K562 (cell line): ENCODE results near the gene MTMR3. TPM values are rescaled to one million over a fixed set of nuclear protein-coding genes. Genes with fewer than 3 reads are reported as not detected.

ENCODE experiments used
- ATAC-seq: fragments of 200-7000 bp; cut with Tn5 transposase; 3 replicates; pipeline ENCODE4 v1.9.1; 2020; ENCODE audit warnings: moderate library complexity
- BruUV-seq: library from RNA; stranded (reverse); fragments of 400-500 nt; replicated peaks from 2 replicates; lab custom pipeline; 2021; lab: Mats Ljungman, UMichigan
- CTCF ChIA-PET: fragments of 300-600 bp; formaldehyde crosslinking; extraction: SDS; loops from one replicate; lab custom pipeline; 2021; ENCODE audit warnings: low intra/inter-chr PET ratio; lab: Yijun Ruan, JAX
- POLR2A ChIA-PET: fragments of 300-600, 350-650 bp; sonication (Branson Sonifier 250); formaldehyde crosslinking; extraction: SDS; loops from one replicate; lab custom pipeline; 2021; ENCODE audit warnings: antibody characterized with exemption, inconsistent platforms; lab: Yijun Ruan, JAX
- DNase-seq, 4 experiments: peaks; one replicate each; pipeline versions ENCODE4 v3.0.0 to v3.0.0-alpha.2; 2011 to 2018; ENCODE audit warnings: low spot score in 3 of 4, mixed read lengths in 3 of 4; ENCODE audit errors: extremely low read depth in 1 of 4
- FAIRE-seq: peaks from 2 replicates; lab custom pipeline; 2011; peaks lifted over from hg19 to GRCh38; lab: Jason Lieb, UNC
- H2AFZ ChIP-seq: 2 replicates; pipeline ENCODE4 v1.6.0; 2011; ENCODE audit warnings: low read depth, low read length, control low read depth, inconsistent platforms
- H3K27ac ChIP-seq: fragments of 200-600 bp; 3 replicates; pipeline ENCODE4 v1.8.0; 2011; ENCODE audit warnings: low read depth, mild to moderate bottlenecking, control low read depth, inconsistent platforms, low read length, moderate library complexity, mixed read lengths; ENCODE audit errors: extremely low read depth
- H3K27me3 ChIP-seq, 2 experiments: fragments of 300-600 bp in 1 of 2; 2 replicates in 1 of 2; 3 replicates in 1 of 2; pipeline versions ENCODE4 v1.6.0 to v1.8.0; 2011; ENCODE audit warnings: inconsistent platforms in 2 of 2, low read length in 2 of 2, mild to moderate bottlenecking in 1 of 2, mixed read lengths in 1 of 2, moderate library complexity in 1 of 2; ENCODE audit not compliant: control insufficient read depth in 2 of 2, insufficient read depth in 2 of 2
- H3K36me3 ChIP-seq: fragments of 300-600 bp; 3 replicates; pipeline ENCODE4 v1.8.0; 2011; ENCODE audit warnings: mild to moderate bottlenecking, low read length, inconsistent platforms; ENCODE audit not compliant: control insufficient read depth, insufficient read depth
- H3K4me1 ChIP-seq, 2 experiments: fragments of 200-600 bp in 1 of 2; replicated peaks in 1 of 2; 2 replicates in 1 of 2; 3 replicates in 1 of 2; pipeline versions ENCODE4 v1.5.1 to v1.8.0; 2011; ENCODE audit warnings: inconsistent platforms in 2 of 2, low read length in 2 of 2, mild to moderate bottlenecking in 1 of 2, mixed read lengths in 1 of 2, moderate library complexity in 1 of 2; ENCODE audit not compliant: control insufficient read depth in 2 of 2, insufficient read depth in 2 of 2
- H3K4me2 ChIP-seq: 2 replicates; pipeline ENCODE4 v1.6.1; 2011; ENCODE audit warnings: low read length, control low read depth, inconsistent platforms, mixed read lengths; ENCODE audit not compliant: insufficient read depth
- H3K4me3 ChIP-seq: fragments of 200-600 bp; sonication (generic), shearing (Covaris generic); 2 replicates; pipeline ENCODE4 v1.5.1; 2016; ENCODE audit warnings: control low read depth, inconsistent platforms
- H3K79me2 ChIP-seq: fragments of 200-600 bp; 3 replicates; pipeline ENCODE4 v1.8.0; 2011; ENCODE audit warnings: low read length, inconsistent platforms; ENCODE audit not compliant: control insufficient read depth, insufficient read depth
- H3K9ac ChIP-seq, 2 experiments: 2 replicates each; pipeline versions ENCODE4 v1.6.0 to v1.6.1; 2011; ENCODE audit warnings: low read depth in 2 of 2, low read length in 2 of 2, control low read depth in 1 of 2, inconsistent platforms in 1 of 2, mild to moderate bottlenecking in 1 of 2, mixed read lengths in 1 of 2; ENCODE audit not compliant: insufficient read depth in 1 of 2
- H3K9me1 ChIP-seq: one replicate; pipeline ENCODE4 v1.6.0; 2011; ENCODE audit warnings: inconsistent platforms, mild to moderate bottlenecking, low read length, moderate library complexity; ENCODE audit not compliant: control insufficient read depth, insufficient read depth
- H3K9me3 ChIP-seq: replicated peaks from 2 replicates; pipeline ENCODE4 v1.5.1; 2011; ENCODE audit warnings: low read depth, low read length, inconsistent platforms; ENCODE audit not compliant: control insufficient read depth, insufficient read depth
- H4K20me1 ChIP-seq: replicated peaks from 2 replicates; pipeline ENCODE4 v1.6.1; 2011; ENCODE audit warnings: low read length, inconsistent platforms, mixed read lengths; ENCODE audit not compliant: control insufficient read depth, insufficient read depth
- KHSRP ChIP-seq: fragments of 450-650 bp; IDR thresholded peaks from 2 replicates; pipeline ENCODE4 v1.6.1; 2017
- TARDBP ChIP-seq: fragments of 450-650 bp; IDR thresholded peaks from 2 replicates; pipeline ENCODE4 v1.6.1; 2016
- ZNF263 ChIP-seq: sonication (generic); formaldehyde crosslinking; IDR thresholded peaks from 2 replicates; pipeline ENCODE4 v1.8.0; 2022; ENCODE audit warnings: mild to moderate bottlenecking, missing genetic modification reagents, borderline replicate concordance
- ZNF347 ChIP-seq: fragments of 450-650 bp; formaldehyde crosslinking; IDR thresholded peaks from 2 replicates; pipeline ENCODE4 v1.4.0; 2020; ENCODE audit warnings: low read depth, mild to moderate bottlenecking, moderate library complexity
- ZNF41 ChIP-seq: fragments of 250-450 bp; sonication (Bioruptor Pico); conservative IDR thresholded peaks from 2 replicates; pipeline ENCODE4 v1.4.0; 2020; ENCODE audit warnings: mild to moderate bottlenecking
- WGBS: fragments of 100-300 bp; shearing (Covaris generic); methylation state at CpG from one replicate; pipeline ENCODE4 v1.1.6; 2016; ENCODE audit warnings: low coverage, mixed read lengths; ENCODE audit not compliant: insufficient coverage; ENCODE audit errors: missing lambda C conversion rate; 5-methylcytosine and 5-hydroxymethylcytosine counted together
- in situ Hi-C: fragments of 300-500 bp; cut with MboI; formaldehyde crosslinking; loops from 4 replicates; pipeline ENCODE4 v1.15.0; 2018; ENCODE audit warnings: inconsistent platforms, mixed read lengths
- intact Hi-C: fragments of 100-400 bp; cut with micrococcal nuclease; formaldehyde crosslinking; loops from 2 replicates; pipeline ENCODE4 v1.14.2; 2022
- polyA plus RNA-seq, 8 experiments: library from polyadenylated mRNA; depleted of rRNA in 4 of 8; stranded (reverse) in 5 of 8; unstranded in 3 of 8; fragments of >200 nt; fragmentation: Nextera tagmentation in 2 of 8; fragmentation: Illumina TruSeq in 1 of 8; extraction: Ambion mirVana in 2 of 8; extraction: Trizol in 1 of 8; gene quantifications; 2 replicates each; pipeline versions ENCODE4 v1.2.1 to v1.2.3, GENCODE V29; 2011 to 2014; ENCODE audit warnings: inconsistent platforms in 1 of 8, missing spikeins in 1 of 8
- total RNA-seq, 7 experiments: library from RNA; depleted of rRNA in 6 of 7; stranded (reverse); fragments of >200 nt in 6 of 7; fragmentation: Illumina TruSeq in 2 of 7; extraction: Trizol in 2 of 7; gene quantifications; 2 replicates each; pipeline versions ENCODE4 v1.2.1 to v1.2.3, GENCODE V29; 2011 to 2021; ENCODE audit warnings: low replicate concordance in 1 of 7
- TF ChIP-seq, protein P1 (sequence below): sonication (generic); formaldehyde crosslinking; IDR thresholded peaks from 2 replicates; pipeline ENCODE4 v1.8.0; 2022; ENCODE audit warnings: mild to moderate bottlenecking, missing genetic modification reagents
- TF ChIP-seq, protein P2 (sequence below): fragments of 450-650 bp; IDR thresholded peaks from 2 replicates; pipeline ENCODE4 v1.6.1; 2016; ENCODE audit warnings: borderline replicate concordance
- TF ChIP-seq, protein P3 (sequence below): sonication (generic); formaldehyde crosslinking; IDR thresholded peaks from 2 replicates; pipeline ENCODE4 v1.8.0; 2023; ENCODE audit warnings: missing genetic modification reagents, mild to moderate bottlenecking, borderline replicate concordance

MTMR3 gene
- total and polyA plus RNA-seq, 9 of the 15 experiments (the other 6 are each of a cell fraction or from before 2014, with no cell fraction given): 1.6 to 13.7 (median 7.9) TPM

DNA sequence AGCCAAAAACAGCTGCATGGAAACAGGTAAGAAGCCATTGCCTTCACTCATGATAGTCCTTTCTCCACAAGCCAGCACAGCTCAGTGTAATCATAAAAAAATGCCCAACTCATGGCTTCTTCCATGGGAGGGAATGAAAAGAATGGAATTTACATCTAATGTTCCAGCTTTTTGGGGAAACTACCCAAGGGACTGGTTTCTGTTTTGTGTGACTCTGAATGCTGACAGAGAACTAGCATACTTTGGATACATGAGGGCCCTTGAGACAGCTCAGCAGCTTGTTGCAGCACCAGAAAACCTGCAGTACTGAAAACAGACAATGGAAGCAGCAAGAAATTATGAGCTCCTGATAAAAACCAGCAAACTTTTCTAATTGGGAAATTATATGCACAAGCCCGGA is 173.0 kb downstream of the MTMR3 start:
- FAIRE-seq (no peak), DNase-seq (no peak), ATAC-seq (no peak)
- no peak overlapping the region for H3K9ac ChIP-seq
- no peaks in the 10 kb centered on the region for H4K20me1 ChIP-seq
- no peaks in the 10 kb centered on the region for H3K9me3 ChIP-seq
- 0% methylated on average over 1 of the region's 1 CpG for WGBS
- ChIA-PET POLR2A (interaction anchor here (0.6 to 0.7 kb wide), 2 partner anchors 23 to 367 kb away, joined by 3 read pairs; no protein-coding TSS in a partner anchor), CTCF (no interaction called here)
- no peaks in the 10 kb centered on the region for H3K9me1 ChIP-seq
- no peak overlapping the region for H3K4me3 ChIP-seq
- H3K27ac ChIP-seq: no peak overlapping the region
- no peaks in the 10 kb centered on the region for H3K36me3 ChIP-seq
- no peaks in the 10 kb centered on the region for H3K4me1 ChIP-seq
- in situ Hi-C loops (no loop called here), intact Hi-C loops (no loop called here)
- no peak overlapping the region for H3K4me2 ChIP-seq
- TF ChIP-seq TARDBP: no peak
- TF ChIP-seq, protein P1, sequence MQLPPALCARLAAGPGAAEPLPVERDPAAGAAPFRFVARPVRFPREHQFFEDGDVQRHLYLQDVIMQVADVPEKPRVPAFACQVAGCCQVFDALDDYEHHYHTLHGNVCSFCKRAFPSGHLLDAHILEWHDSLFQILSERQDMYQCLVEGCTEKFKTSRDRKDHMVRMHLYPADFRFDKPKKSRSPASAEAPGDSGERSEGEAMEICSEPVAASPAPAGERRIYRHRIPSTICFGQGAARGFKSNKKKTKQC: no peak
- no peak for TF ChIP-seq ZNF347 (CRISPR knock-in tag)
- no TSS peak for BruUV-seq
- no peaks in the 10 kb centered on the region for H3K27me3 ChIP-seq
- no peaks in the 10 kb centered on the region for H3K79me2 ChIP-seq
- no peak overlapping the region for H2AFZ ChIP-seq

DNA sequence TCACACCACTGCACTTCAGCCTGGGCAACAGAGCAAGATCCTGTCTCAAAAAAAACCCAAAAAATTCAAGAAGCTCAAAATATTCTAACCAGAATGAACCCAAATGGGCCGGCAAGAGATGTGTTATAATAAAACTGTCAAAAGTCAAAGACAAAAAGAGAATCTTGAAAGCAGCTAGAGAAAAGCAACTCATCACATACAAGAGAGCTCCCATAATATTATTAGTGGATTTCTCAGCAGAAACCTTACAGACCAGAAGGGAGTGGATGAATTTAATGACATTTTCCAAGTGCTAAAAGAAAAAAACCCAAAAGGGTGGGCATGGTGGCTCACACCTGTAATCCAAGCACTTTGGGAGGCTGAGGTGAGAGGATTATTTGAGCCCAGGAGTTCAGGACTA is 174.4 kb downstream of the MTMR3 start:
- no peak overlapping the region for H3K9ac ChIP-seq
- ATAC-seq (no peak), DNase-seq (no peak), FAIRE-seq (no peak)
- H3K79me2 ChIP-seq: no peaks in the 10 kb centered on the region
- no peaks in the 10 kb centered on the region for H3K9me1 ChIP-seq
- H3K4me3 ChIP-seq: no peak overlapping the region
- in situ Hi-C loops: no loop called here
- ChIA-PET POLR2A (interaction anchor here (0.7 to 1.0 kb wide), 2 partner anchors 241 to 379 kb away, joined by 3 read pairs; no protein-coding TSS in a partner anchor), CTCF (no interaction called here)
- no peaks in the 10 kb centered on the region for H3K27me3 ChIP-seq
- H3K4me2 ChIP-seq: no peak overlapping the region
- H3K9me3 ChIP-seq: no peaks in the 10 kb centered on the region
- H3K4me1 ChIP-seq: no peaks in the 10 kb centered on the region
- no TSS peak for BruUV-seq
- no peak overlapping the region for H2AFZ ChIP-seq
- H4K20me1 ChIP-seq: no peaks in the 10 kb centered on the region
- intact Hi-C loops: no loop called here
- H3K36me3 ChIP-seq: no peaks in the 10 kb centered on the region
- 0% methylated on average over 1 of the region's 1 CpG for WGBS
- H3K27ac ChIP-seq: no peak overlapping the region
- no peak for TF ChIP-seq ZNF41 (CRISPR knock-in tag)
- no peak for TF ChIP-seq ZNF263 (CRISPR knock-in tag)
- TF ChIP-seq, protein P2, sequence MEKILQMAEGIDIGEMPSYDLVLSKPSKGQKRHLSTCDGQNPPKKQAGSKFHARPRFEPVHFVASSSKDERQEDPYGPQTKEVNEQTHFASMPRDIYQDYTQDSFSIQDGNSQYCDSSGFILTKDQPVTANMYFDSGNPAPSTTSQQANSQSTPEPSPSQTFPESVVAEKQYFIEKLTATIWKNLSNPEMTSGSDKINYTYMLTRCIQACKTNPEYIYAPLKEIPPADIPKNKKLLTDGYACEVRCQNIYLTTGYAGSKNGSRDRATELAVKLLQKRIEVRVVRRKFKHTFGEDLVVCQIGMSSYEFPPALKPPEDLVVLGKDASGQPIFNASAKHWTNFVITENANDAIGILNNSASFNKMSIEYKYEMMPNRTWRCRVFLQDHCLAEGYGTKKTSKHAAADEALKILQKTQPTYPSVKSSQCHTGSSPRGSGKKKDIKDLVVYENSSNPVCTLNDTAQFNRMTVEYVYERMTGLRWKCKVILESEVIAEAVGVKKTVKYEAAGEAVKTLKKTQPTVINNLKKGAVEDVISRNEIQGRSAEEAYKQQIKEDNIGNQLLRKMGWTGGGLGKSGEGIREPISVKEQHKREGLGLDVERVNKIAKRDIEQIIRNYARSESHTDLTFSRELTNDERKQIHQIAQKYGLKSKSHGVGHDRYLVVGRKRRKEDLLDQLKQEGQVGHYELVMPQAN: no peak
- TF ChIP-seq, protein P3, sequence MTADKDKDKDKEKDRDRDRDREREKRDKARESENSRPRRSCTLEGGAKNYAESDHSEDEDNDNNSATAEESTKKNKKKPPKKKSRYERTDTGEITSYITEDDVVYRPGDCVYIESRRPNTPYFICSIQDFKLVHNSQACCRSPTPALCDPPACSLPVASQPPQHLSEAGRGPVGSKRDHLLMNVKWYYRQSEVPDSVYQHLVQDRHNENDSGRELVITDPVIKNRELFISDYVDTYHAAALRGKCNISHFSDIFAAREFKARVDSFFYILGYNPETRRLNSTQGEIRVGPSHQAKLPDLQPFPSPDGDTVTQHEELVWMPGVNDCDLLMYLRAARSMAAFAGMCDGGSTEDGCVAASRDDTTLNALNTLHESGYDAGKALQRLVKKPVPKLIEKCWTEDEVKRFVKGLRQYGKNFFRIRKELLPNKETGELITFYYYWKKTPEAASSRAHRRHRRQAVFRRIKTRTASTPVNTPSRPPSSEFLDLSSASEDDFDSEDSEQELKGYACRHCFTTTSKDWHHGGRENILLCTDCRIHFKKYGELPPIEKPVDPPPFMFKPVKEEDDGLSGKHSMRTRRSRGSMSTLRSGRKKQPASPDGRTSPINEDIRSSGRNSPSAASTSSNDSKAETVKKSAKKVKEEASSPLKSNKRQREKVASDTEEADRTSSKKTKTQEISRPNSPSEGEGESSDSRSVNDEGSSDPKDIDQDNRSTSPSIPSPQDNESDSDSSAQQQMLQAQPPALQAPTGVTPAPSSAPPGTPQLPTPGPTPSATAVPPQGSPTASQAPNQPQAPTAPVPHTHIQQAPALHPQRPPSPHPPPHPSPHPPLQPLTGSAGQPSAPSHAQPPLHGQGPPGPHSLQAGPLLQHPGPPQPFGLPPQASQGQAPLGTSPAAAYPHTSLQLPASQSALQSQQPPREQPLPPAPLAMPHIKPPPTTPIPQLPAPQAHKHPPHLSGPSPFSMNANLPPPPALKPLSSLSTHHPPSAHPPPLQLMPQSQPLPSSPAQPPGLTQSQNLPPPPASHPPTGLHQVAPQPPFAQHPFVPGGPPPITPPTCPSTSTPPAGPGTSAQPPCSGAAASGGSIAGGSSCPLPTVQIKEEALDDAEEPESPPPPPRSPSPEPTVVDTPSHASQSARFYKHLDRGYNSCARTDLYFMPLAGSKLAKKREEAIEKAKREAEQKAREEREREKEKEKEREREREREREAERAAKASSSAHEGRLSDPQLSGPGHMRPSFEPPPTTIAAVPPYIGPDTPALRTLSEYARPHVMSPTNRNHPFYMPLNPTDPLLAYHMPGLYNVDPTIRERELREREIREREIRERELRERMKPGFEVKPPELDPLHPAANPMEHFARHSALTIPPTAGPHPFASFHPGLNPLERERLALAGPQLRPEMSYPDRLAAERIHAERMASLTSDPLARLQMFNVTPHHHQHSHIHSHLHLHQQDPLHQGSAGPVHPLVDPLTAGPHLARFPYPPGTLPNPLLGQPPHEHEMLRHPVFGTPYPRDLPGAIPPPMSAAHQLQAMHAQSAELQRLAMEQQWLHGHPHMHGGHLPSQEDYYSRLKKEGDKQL (CRISPR knock-in tag): no peak
- no peak for TF ChIP-seq KHSRP
